Measurements from ENCODE around the gene CBFA2T3.

CBFA2T3 gene

GRCh38 chr16:88864099-88864498 is 112.9 kb downstream of the CBFA2T3 start:
- Histone ChIP-seq H3K27me3 (ENCODE audit: insufficient read depth, low read length) (no peaks in the 10 kb centered on the region), H3K9me3 (ENCODE audit: insufficient read depth, low read depth, low read length) (no peaks in the 10 kb centered on the region), H3K4me3 (ENCODE audit: low read length) (no peak overlapping the region), H3K4me1 (ENCODE audit: insufficient read depth, low read length) (no peaks in the 10 kb centered on the region), H3K27ac (ENCODE audit: low read length) (no peak overlapping the region), H3K36me3 (ENCODE audit: insufficient read depth, low read depth, low read length) (peaks cover 36% of the 10 kb centered on the region), H3K9ac (ENCODE audit: low read depth, low read length) (no peak overlapping the region)

GRCh38 chr16:88863426-88863825 is 113.6 kb downstream of the CBFA2T3 start:
- Histone ChIP-seq H3K9ac (ENCODE audit: low read depth, low read length) (no peak overlapping the region), H3K9me3 (ENCODE audit: insufficient read depth, low read depth, low read length) (no peaks in the 10 kb centered on the region), H3K27me3 (ENCODE audit: insufficient read depth, low read length) (no peaks in the 10 kb centered on the region), H3K4me1 (ENCODE audit: insufficient read depth, low read length) (no peaks in the 10 kb centered on the region), H3K36me3 (ENCODE audit: insufficient read depth, low read depth, low read length) (peaks cover 43% of the 10 kb centered on the region), H3K4me3 (ENCODE audit: low read length) (no peak overlapping the region), H3K27ac (ENCODE audit: low read length) (no peak overlapping the region)

GRCh38 chr16:88862968-88863367 is 114.0 kb downstream of the CBFA2T3 start:
- Histone ChIP-seq H3K9me3 (ENCODE audit: insufficient read depth, low read depth, low read length) (no peaks in the 10 kb centered on the region), H3K36me3 (ENCODE audit: insufficient read depth, low read depth, low read length) (peaks cover 43% of the 10 kb centered on the region), H3K4me3 (ENCODE audit: low read length) (no peak overlapping the region), H3K4me1 (ENCODE audit: insufficient read depth, low read length) (no peaks in the 10 kb centered on the region), H3K9ac (ENCODE audit: low read depth, low read length) (no peak overlapping the region), H3K27me3 (ENCODE audit: insufficient read depth, low read length) (no peaks in the 10 kb centered on the region), H3K27ac (ENCODE audit: low read length) (no peak overlapping the region)

- Histone ChIP-seq H3K4me3 (ENCODE audit: low read length) (no peak overlapping the region), H3K27ac (ENCODE audit: low read length) (no peak overlapping the region), H3K9me3 (ENCODE audit: insufficient read depth, low read depth, low read length) (no peaks in the 10 kb centered on the region), H3K36me3 (ENCODE audit: insufficient read depth, low read depth, low read length) (peaks cover 43% of the 10 kb centered on the region), H3K4me1 (ENCODE audit: insufficient read depth, low read length) (no peaks in the 10 kb centered on the region), H3K9ac (ENCODE audit: low read depth, low read length) (no peak overlapping the region), H3K27me3 (ENCODE audit: insufficient read depth, low read length) (no peaks in the 10 kb centered on the region)
Measured at GRCh38 chr16:88861359-88861758, 115.6 kb downstream of the CBFA2T3 start.

GRCh38 chr16:88859381-88860091 is 117.5 kb downstream of the CBFA2T3 start:
- H3K27me3 ChIP-seq (ENCODE audit: insufficient read depth, low read length): no peaks in the 10 kb centered on the region
- peaks cover 43% of the 10 kb centered on the region for H3K36me3 ChIP-seq (ENCODE audit: insufficient read depth, low read depth, low read length)
- H3K27ac ChIP-seq (ENCODE audit: low read length): no peak overlapping the region
- no peak overlapping the region for H3K9ac ChIP-seq (ENCODE audit: low read depth, low read length)
- H3K4me1 ChIP-seq (ENCODE audit: insufficient read depth, low read length): no peaks in the 10 kb centered on the region
- no peaks in the 10 kb centered on the region for H3K9me3 ChIP-seq (ENCODE audit: insufficient read depth, low read depth, low read length)
- no peak overlapping the region for H3K4me3 ChIP-seq (ENCODE audit: low read length)

- Histone ChIP-seq H3K36me3 (ENCODE audit: insufficient read depth, low read depth, low read length) (peaks cover 43% of the 10 kb centered on the region), H3K27me3 (ENCODE audit: insufficient read depth, low read length) (no peaks in the 10 kb centered on the region), H3K9ac (ENCODE audit: low read depth, low read length) (peak overlapping the region; percentile 89; the same call in 1 of the 2 replicates), H3K4me3 (ENCODE audit: low read length) (peak overlapping the region; percentile 93), H3K27ac (ENCODE audit: low read length) (no peak overlapping the region), H3K9me3 (ENCODE audit: insufficient read depth, low read depth, low read length) (no peaks in the 10 kb centered on the region), H3K4me1 (ENCODE audit: insufficient read depth, low read length) (no peaks in the 10 kb centered on the region)
Measured at GRCh38 chr16:88857728-88858339, 119.2 kb downstream of the CBFA2T3 start.

- Histone ChIP-seq H3K4me1 (ENCODE audit: insufficient read depth, low read length) (no peaks in the 10 kb centered on the region), H3K27ac (ENCODE audit: low read length) (no peak within 1 kb of the TSS), H3K27me3 (ENCODE audit: insufficient read depth, low read length) (no peaks in the 10 kb centered on the region), H3K36me3 (ENCODE audit: insufficient read depth, low read depth, low read length) (peaks cover 36% of the 10 kb centered on the region), H3K4me3 (ENCODE audit: low read length) (peak within 1 kb of the TSS; percentile 93), H3K9ac (ENCODE audit: low read depth, low read length) (peak within 1 kb of the TSS; percentile 89), H3K9me3 (ENCODE audit: insufficient read depth, low read depth, low read length) (no peaks in the 10 kb centered on the region)
Measured at GRCh38 chr16:88856828-88857727, 119.9 kb downstream of the CBFA2T3 start, which contains the start of the genes GALNS and TRAPPC2L. Gene GALNS (minus strand): TSS chr16:88856947. CDS start chr16:88856877, 70 bp downstream. Gene TRAPPC2L (plus strand): TSS chr16:88857127. CDS start chr16:88857151, 24 bp downstream.

- Histone ChIP-seq H3K9me3 (ENCODE audit: insufficient read depth, low read depth, low read length) (no peaks in the 10 kb centered on the region), H3K4me3 (ENCODE audit: low read length) (peak overlapping the region; percentile 93), H3K27ac (ENCODE audit: low read length) (no peak overlapping the region), H3K4me1 (ENCODE audit: insufficient read depth, low read length) (no peaks in the 10 kb centered on the region), H3K27me3 (ENCODE audit: insufficient read depth, low read length) (no peaks in the 10 kb centered on the region), H3K36me3 (ENCODE audit: insufficient read depth, low read depth, low read length) (peaks cover 29% of the 10 kb centered on the region), H3K9ac (ENCODE audit: low read depth, low read length) (0 out of 2 replicates have a peak overlapping the region, but pooled peaks have one; percentile 37)
Measured at GRCh38 chr16:88856122-88856827, 120.7 kb downstream of the CBFA2T3 start.

GRCh38 chr16:88855736-88856121 is 121.3 kb downstream of the CBFA2T3 start:
- peaks cover 23% of the 10 kb centered on the region for H3K36me3 ChIP-seq (ENCODE audit: insufficient read depth, low read depth, low read length)
- peak overlapping the region; percentile 65 for H3K4me3 ChIP-seq (ENCODE audit: low read length)
- no peaks in the 10 kb centered on the region for H3K4me1 ChIP-seq (ENCODE audit: insufficient read depth, low read length)
- no peak overlapping the region for H3K9ac ChIP-seq (ENCODE audit: low read depth, low read length)
- H3K27ac ChIP-seq (ENCODE audit: low read length): no peak overlapping the region
- no peaks in the 10 kb centered on the region for H3K27me3 ChIP-seq (ENCODE audit: insufficient read depth, low read length)
- H3K9me3 ChIP-seq (ENCODE audit: insufficient read depth, low read depth, low read length): no peaks in the 10 kb centered on the region

GRCh38 chr16:88855176-88855575 is 121.8 kb downstream of the CBFA2T3 start:
- H3K4me1 ChIP-seq (ENCODE audit: insufficient read depth, low read length): no peaks in the 10 kb centered on the region
- H3K9ac ChIP-seq (ENCODE audit: low read depth, low read length): no peak overlapping the region
- no peaks in the 10 kb centered on the region for H3K9me3 ChIP-seq (ENCODE audit: insufficient read depth, low read depth, low read length)
- no peaks in the 10 kb centered on the region for H3K27me3 ChIP-seq (ENCODE audit: insufficient read depth, low read length)
- H3K4me3 ChIP-seq (ENCODE audit: low read length): no peak overlapping the region
- peaks cover 18% of the 10 kb centered on the region for H3K36me3 ChIP-seq (ENCODE audit: insufficient read depth, low read depth, low read length)
- no peak overlapping the region for H3K27ac ChIP-seq (ENCODE audit: low read length)
